ENCODE measurements around the gene IQCN. TPM values are rescaled to one million over a fixed set of nuclear protein-coding genes. Genes with fewer than 3 reads are reported as not detected.

The IQCN gene
- polyA plus RNA-seq, 1 donor (not counting 4 experiments of a cell fraction or from before 2014, with no cell fraction given), result not detected

DNA sequence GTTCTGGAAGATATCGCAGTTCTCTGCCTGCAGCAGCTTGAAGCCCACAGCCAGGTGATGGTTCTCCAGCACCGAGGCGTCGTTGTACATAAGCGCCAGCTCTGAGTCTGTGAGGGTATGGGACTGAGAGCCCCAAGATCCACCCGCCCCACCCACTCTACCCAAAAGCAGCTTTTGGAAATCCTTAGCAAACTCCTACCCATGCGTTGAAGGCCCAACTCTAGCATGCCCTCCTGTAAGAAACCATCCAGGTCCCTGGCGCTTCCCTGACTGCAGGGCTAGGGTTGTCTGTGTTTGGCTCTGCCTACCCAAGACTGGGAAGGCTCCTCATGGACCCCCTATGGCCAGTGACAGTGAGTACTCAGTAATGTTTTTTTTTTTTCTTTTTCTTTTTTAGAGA lies 57.5 kb downstream of the IQCN start:
- no peak overlapping the region for H2AFZ ChIP-seq (ENCODE audit: control insufficient read depth, low read length)
- H3K4me2 ChIP-seq (ENCODE audit: control insufficient read depth, extremely low read depth, insufficient read depth, low read depth, low read length), result no peak overlapping the region
- no peaks in the 10 kb centered on the region for H3K9me3 ChIP-seq (ENCODE audit: control insufficient read depth, low read depth, low read length)
- TF ChIP-seq EZH2 (IDR thresholded peaks at IDR 0.05; ENCODE audit: low read length), result no peak
- TF ChIP-seq, protein P1, sequence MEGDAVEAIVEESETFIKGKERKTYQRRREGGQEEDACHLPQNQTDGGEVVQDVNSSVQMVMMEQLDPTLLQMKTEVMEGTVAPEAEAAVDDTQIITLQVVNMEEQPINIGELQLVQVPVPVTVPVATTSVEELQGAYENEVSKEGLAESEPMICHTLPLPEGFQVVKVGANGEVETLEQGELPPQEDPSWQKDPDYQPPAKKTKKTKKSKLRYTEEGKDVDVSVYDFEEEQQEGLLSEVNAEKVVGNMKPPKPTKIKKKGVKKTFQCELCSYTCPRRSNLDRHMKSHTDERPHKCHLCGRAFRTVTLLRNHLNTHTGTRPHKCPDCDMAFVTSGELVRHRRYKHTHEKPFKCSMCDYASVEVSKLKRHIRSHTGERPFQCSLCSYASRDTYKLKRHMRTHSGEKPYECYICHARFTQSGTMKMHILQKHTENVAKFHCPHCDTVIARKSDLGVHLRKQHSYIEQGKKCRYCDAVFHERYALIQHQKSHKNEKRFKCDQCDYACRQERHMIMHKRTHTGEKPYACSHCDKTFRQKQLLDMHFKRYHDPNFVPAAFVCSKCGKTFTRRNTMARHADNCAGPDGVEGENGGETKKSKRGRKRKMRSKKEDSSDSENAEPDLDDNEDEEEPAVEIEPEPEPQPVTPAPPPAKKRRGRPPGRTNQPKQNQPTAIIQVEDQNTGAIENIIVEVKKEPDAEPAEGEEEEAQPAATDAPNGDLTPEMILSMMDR (optimal IDR thresholded peaks at IDR 0.05 in 1 of 3, IDR thresholded peaks at IDR 0.05 in 1 of 3, conservative IDR thresholded peaks at IDR 0.05 in 1 of 3; ENCODE audit: extremely low read depth in 1 of 3, insufficient read depth in 2 of 3, low read length in 3 of 3), result no peak
- DNase-seq (ENCODE audit: low read depth, low spot score) (no peak), FAIRE-seq (no peak)
- no peaks in the 10 kb centered on the region for H3K9me1 ChIP-seq (ENCODE audit: control insufficient read depth, extremely low read depth, insufficient read depth, low read length)
- H3K27ac ChIP-seq (ENCODE audit: control insufficient read depth, insufficient read depth, low read length), result no peak overlapping the region
- H4K20me1 ChIP-seq (ENCODE audit: control insufficient read depth, extremely low read depth, insufficient read depth, low read length), result no peaks in the 10 kb centered on the region
- H3K27me3 ChIP-seq (ENCODE audit: control insufficient read depth, extremely low read depth, insufficient read depth, low read length), result peaks cover 9% of the 10 kb centered on the region
- no peaks in the 10 kb centered on the region for H3K36me3 ChIP-seq (ENCODE audit: control insufficient read depth in 2 of 2, extremely low read depth in 1 of 2, insufficient read depth in 2 of 2, low read length in 2 of 2)
- H3K4me3 ChIP-seq (ENCODE audit: control insufficient read depth in 2 of 3, extremely low read depth in 1 of 3, insufficient read depth in 2 of 3, low read depth in 1 of 3, low read length in 3 of 3), result no peak overlapping the region
- H3K9ac ChIP-seq (ENCODE audit: control insufficient read depth, extremely low read depth, insufficient read depth, low read length), result no peak overlapping the region
- H3K79me2 ChIP-seq (ENCODE audit: control insufficient read depth, insufficient read depth, low read length), result no peaks in the 10 kb centered on the region
- dilution Hi-C loops (cut with MboI; ENCODE audit: extremely low pct_ligation_motif_present, low sequenced_read_pairs), result no loop called here
- peaks cover 4% of the 10 kb centered on the region for H3K4me1 ChIP-seq (ENCODE audit: control insufficient read depth, extremely low read depth, insufficient read depth, low read length)

DNA sequence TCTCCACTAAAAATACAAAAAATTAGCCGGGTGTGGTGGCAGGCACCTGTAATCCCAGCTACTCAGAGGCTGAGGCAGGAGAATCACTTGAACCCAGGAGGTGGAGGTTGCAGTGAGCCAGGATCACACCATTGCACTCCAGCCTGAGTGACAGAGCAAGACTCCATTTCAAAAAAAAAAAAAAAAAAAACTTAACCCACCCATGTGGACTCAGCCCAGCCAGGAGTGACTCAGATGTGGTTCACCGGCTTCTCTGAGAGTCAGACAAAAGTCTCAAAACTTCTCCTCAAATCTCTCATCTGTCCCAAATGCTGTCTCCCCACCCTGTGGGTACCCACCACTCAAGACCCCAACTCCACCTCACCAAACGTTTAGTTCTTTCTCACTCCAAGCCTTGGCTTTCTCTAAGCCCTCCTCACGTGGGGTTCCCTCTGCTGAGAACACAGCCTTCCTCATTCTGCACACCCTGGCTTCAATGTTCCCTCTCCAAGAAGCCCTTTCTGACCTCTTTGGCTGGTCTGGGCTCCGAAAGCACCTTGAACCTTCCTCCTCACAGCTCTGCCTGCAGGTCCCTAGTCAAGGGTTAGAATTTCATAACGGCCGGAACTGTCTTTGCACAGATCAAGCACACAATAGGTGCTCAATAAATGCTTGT lies 59.3 kb downstream of the IQCN start:
- TF ChIP-seq, protein P1 (optimal IDR thresholded peaks at IDR 0.05 in 1 of 3, IDR thresholded peaks at IDR 0.05 in 1 of 3, conservative IDR thresholded peaks at IDR 0.05 in 1 of 3; ENCODE audit: extremely low read depth in 1 of 3, insufficient read depth in 2 of 3, low read length in 3 of 3), result no peak
- no peak for TF ChIP-seq EZH2 (IDR thresholded peaks at IDR 0.05; ENCODE audit: low read length)
- no peak overlapping the region for H3K27ac ChIP-seq (ENCODE audit: control insufficient read depth, insufficient read depth, low read length)
- H3K36me3 ChIP-seq (ENCODE audit: control insufficient read depth in 2 of 2, extremely low read depth in 1 of 2, insufficient read depth in 2 of 2, low read length in 2 of 2), result no peaks in the 10 kb centered on the region
- no peaks in the 10 kb centered on the region for H3K79me2 ChIP-seq (ENCODE audit: control insufficient read depth, insufficient read depth, low read length)
- no peak overlapping the region for H3K4me3 ChIP-seq (ENCODE audit: control insufficient read depth in 2 of 3, extremely low read depth in 1 of 3, insufficient read depth in 2 of 3, low read depth in 1 of 3, low read length in 3 of 3)
- FAIRE-seq (no peak), DNase-seq (ENCODE audit: low read depth, low spot score) (no peak)
- H3K9me1 ChIP-seq (ENCODE audit: control insufficient read depth, extremely low read depth, insufficient read depth, low read length), result no peaks in the 10 kb centered on the region
- H3K27me3 ChIP-seq (ENCODE audit: control insufficient read depth, extremely low read depth, insufficient read depth, low read length), result peaks cover 1% of the 10 kb centered on the region
- dilution Hi-C loops (cut with MboI; ENCODE audit: extremely low pct_ligation_motif_present, low sequenced_read_pairs), result no loop called here
- peaks cover 4% of the 10 kb centered on the region for H3K4me1 ChIP-seq (ENCODE audit: control insufficient read depth, extremely low read depth, insufficient read depth, low read length)
- no peaks in the 10 kb centered on the region for H4K20me1 ChIP-seq (ENCODE audit: control insufficient read depth, extremely low read depth, insufficient read depth, low read length)
- no peak overlapping the region for H2AFZ ChIP-seq (ENCODE audit: control insufficient read depth, low read length)
- no peaks in the 10 kb centered on the region for H3K9me3 ChIP-seq (ENCODE audit: control insufficient read depth, low read depth, low read length)
- H3K9ac ChIP-seq (ENCODE audit: control insufficient read depth, extremely low read depth, insufficient read depth, low read length), result no peak overlapping the region
- no peak overlapping the region for H3K4me2 ChIP-seq (ENCODE audit: control insufficient read depth, extremely low read depth, insufficient read depth, low read depth, low read length)
